H1 (cell line): ENCODE data around the gene CDC14B. TPM values are rescaled to one million over a fixed set of nuclear protein-coding genes. Genes with fewer than 3 reads are reported as not detected.
A peak's percentile ranks its signal among the peaks of the same experiment; 100 is the strongest.

Experiments
- CTCF ChIA-PET: fragments of 300-600 bp; sonication (Branson Sonifier 250); formaldehyde crosslinking; loops from one replicate; lab custom pipeline; 2021; ENCODE audit not compliant: partially characterized antibody; lab: Charles Lee
- POLR2A ChIA-PET: fragments of 300-600 bp; sonication (Branson Sonifier 250); formaldehyde crosslinking; loops from one replicate; lab custom pipeline; 2021; ENCODE audit warnings: inconsistent platforms; ENCODE audit not compliant: partially characterized antibody; lab: Charles Lee
- DNase-seq, 2 experiments: peaks; one replicate each; pipeline versions ENCODE4 v3.0.0 to v3.0.0-alpha.2; 2010 to 2022; ENCODE audit warnings: low spot score in 2 of 2, low read depth in 1 of 2, mixed read lengths in 1 of 2
- FAIRE-seq: peaks from 2 replicates; lab custom pipeline; 2011; peaks lifted over from hg19 to GRCh38; lab: Jason Lieb, UNC
- H2AFZ ChIP-seq: 2 replicates; pipeline ENCODE4 v1.8.1; 2012; ENCODE audit warnings: low read length, inconsistent platforms
- H2AK5ac ChIP-seq: 2 replicates; pipeline ENCODE4 v1.6.1; 2013; ENCODE audit warnings: low read depth, low read length
- H2BK120ac ChIP-seq: replicated peaks from 2 replicates; pipeline ENCODE3; 2013; ENCODE audit warnings: low read depth, low read length, inconsistent platforms
- H2BK12ac ChIP-seq: 2 replicates; pipeline ENCODE4 v1.6.1; 2013; ENCODE audit warnings: low read depth, low read length
- H2BK15ac ChIP-seq: 2 replicates; pipeline ENCODE4 v1.6.1; 2013; ENCODE audit warnings: low read length
- H2BK20ac ChIP-seq: 2 replicates; pipeline ENCODE4 v1.6.1; 2013; ENCODE audit warnings: low read length
- H2BK5ac ChIP-seq: 2 replicates; pipeline ENCODE4 v1.6.1; 2013; ENCODE audit warnings: low read depth, low read length
- H3K14ac ChIP-seq: 2 replicates; pipeline ENCODE4 v1.6.1; 2013; ENCODE audit warnings: inconsistent platforms; ENCODE audit not compliant: insufficient read length
- H3K18ac ChIP-seq: 2 replicates; pipeline ENCODE4 v1.6.1; 2013; ENCODE audit warnings: low read length; ENCODE audit errors: extremely low read depth
- H3K23ac ChIP-seq: 2 replicates; pipeline ENCODE4 v1.6.1; 2013; ENCODE audit warnings: inconsistent platforms; ENCODE audit not compliant: insufficient read length
- H3K23me2 ChIP-seq: 2 replicates; pipeline ENCODE4 v1.6.1; 2013; ENCODE audit warnings: low read depth, low read length
- H3K27ac ChIP-seq: 2 replicates; pipeline ENCODE4 v1.6.1; 2011; ENCODE audit warnings: low read depth, low read length, inconsistent platforms
- H3K27me3 ChIP-seq, 4 experiments: replicated peaks in 1 of 4; 1 replicate in 1 of 4; 2 replicates in 3 of 4; pipeline versions ENCODE4 v1.6.1 to v1.8.1; 2011 to 2013; ENCODE audit warnings: low read length in 3 of 4, mild to moderate bottlenecking in 3 of 4, inconsistent platforms in 2 of 4, mixed read lengths in 2 of 4, moderate library complexity in 1 of 4; ENCODE audit not compliant: control insufficient read depth in 3 of 4, insufficient read depth in 3 of 4; ENCODE audit errors: extremely low read depth in 1 of 4
- H3K36me3 ChIP-seq, 4 experiments: 2 replicates each; pipeline versions ENCODE4 v1.6.1 to v1.8.1; 2011 to 2013; ENCODE audit warnings: mild to moderate bottlenecking in 4 of 4, low read length in 3 of 4, moderate library complexity in 2 of 4, control low read depth in 1 of 4, inconsistent platforms in 1 of 4; ENCODE audit not compliant: insufficient read depth in 4 of 4, control insufficient read depth in 2 of 4
- H3K4ac ChIP-seq: replicated peaks from 2 replicates; pipeline ENCODE3; 2013; ENCODE audit warnings: low read length, low read depth, mixed read lengths, inconsistent platforms; ENCODE audit not compliant: insufficient read length
- H3K4me1 ChIP-seq, 4 experiments: replicated peaks in 1 of 4; 1 replicate in 1 of 4; 2 replicates in 3 of 4; pipeline versions ENCODE4 v1.6.1 to v1.8.1; 2011 to 2013; ENCODE audit warnings: low read length in 3 of 4, inconsistent platforms in 2 of 4, mixed read lengths in 1 of 4; ENCODE audit not compliant: insufficient read depth in 4 of 4, control insufficient read depth in 3 of 4
- H3K4me2 ChIP-seq, 2 experiments: 2 replicates each; pipeline versions ENCODE4 v1.6.1 to v1.8.1; 2011 to 2013; ENCODE audit warnings: low read depth in 2 of 2, low read length in 2 of 2, control low read depth in 1 of 2, inconsistent platforms in 1 of 2, mild to moderate bottlenecking in 1 of 2; ENCODE audit not compliant: insufficient read depth in 1 of 2
- H3K4me3 ChIP-seq, 4 experiments: fragments of 200-600, 300-600 bp in 1 of 4; sonication (generic), shearing (Covaris generic), sonication (Bioruptor Twin) in 1 of 4; 2 replicates each; pipeline versions ENCODE4 v1.5.1 to v1.8.1; 2011 to 2016; ENCODE audit warnings: low read length in 4 of 4, low read depth in 3 of 4, control low read depth in 2 of 4, inconsistent platforms in 2 of 4, mild to moderate bottlenecking in 2 of 4, mixed read lengths in 1 of 4, moderate library complexity in 1 of 4; ENCODE audit not compliant: insufficient read depth in 2 of 4; ENCODE audit errors: extremely low read depth in 1 of 4
- H3K56ac ChIP-seq: replicated peaks from 2 replicates; pipeline ENCODE3; 2013; ENCODE audit warnings: low read depth, mild to moderate bottlenecking, mixed read lengths, low read length, inconsistent platforms; ENCODE audit not compliant: insufficient read length
- H3K79me1 ChIP-seq: 2 replicates; pipeline ENCODE4 v1.6.1; 2013; ENCODE audit warnings: low read depth, low read length, control low read depth
- H3K79me2 ChIP-seq, 2 experiments: 2 replicates each; pipeline versions ENCODE4 v1.6.1 to v1.8.1; 2012 to 2013; ENCODE audit warnings: low read length in 2 of 2, mild to moderate bottlenecking in 2 of 2, inconsistent platforms in 1 of 2; ENCODE audit not compliant: insufficient read depth in 2 of 2, control insufficient read depth in 1 of 2
- H3K9ac ChIP-seq, 4 experiments: replicated peaks in 1 of 4; 1 replicate in 1 of 4; 2 replicates in 3 of 4; pipeline versions ENCODE4 v1.6.1 to v1.8.1; 2011 to 2013; ENCODE audit warnings: low read depth in 3 of 4, low read length in 3 of 4, control low read depth in 2 of 4, mild to moderate bottlenecking in 2 of 4, moderate library complexity in 2 of 4, inconsistent platforms in 1 of 4; ENCODE audit errors: extremely low read depth in 1 of 4
- H3K9me3 ChIP-seq, 2 experiments: 2 replicates each; pipeline versions ENCODE4 v1.6.1 to v1.8.1; 2012 to 2013; ENCODE audit warnings: mild to moderate bottlenecking in 2 of 2, moderate library complexity in 2 of 2, control low read depth in 1 of 2, inconsistent platforms in 1 of 2, low read depth in 1 of 2, low read length in 1 of 2, mixed read lengths in 1 of 2; ENCODE audit not compliant: insufficient read depth in 2 of 2
- H4K20me1 ChIP-seq, 2 experiments: replicated peaks in 1 of 2; 2 replicates each; pipeline versions ENCODE3 to v1.8.1; 2011 to 2013; ENCODE audit warnings: inconsistent platforms in 2 of 2, low read length in 2 of 2, mild to moderate bottlenecking in 1 of 2; ENCODE audit not compliant: insufficient read depth in 2 of 2, control insufficient read depth in 1 of 2
- H4K5ac ChIP-seq: 2 replicates; pipeline ENCODE4 v1.6.1; 2013; ENCODE audit warnings: low read length, low read depth, mixed read lengths, inconsistent platforms; ENCODE audit not compliant: insufficient read length
- H4K8ac ChIP-seq: 2 replicates; pipeline ENCODE4 v1.8.0; 2013; ENCODE audit warnings: mild to moderate bottlenecking, moderate library complexity, low read length, inconsistent platforms; ENCODE audit not compliant: insufficient read depth; ENCODE audit errors: extremely low read depth
- H4K91ac ChIP-seq: replicated peaks from 2 replicates; pipeline ENCODE3; 2013; ENCODE audit warnings: low read length, mixed read lengths, inconsistent platforms; ENCODE audit not compliant: insufficient read length
- ATF3 ChIP-seq: IDR thresholded peaks from 2 replicates; pipeline ENCODE4 v1.6.1; 2011; ENCODE audit warnings: low read depth, mild to moderate bottlenecking, low read length; ENCODE audit not compliant: insufficient read depth
- BCL11A ChIP-seq, 2 experiments: IDR thresholded peaks; one replicate each; pipeline ENCODE4 v1.6.1; 2011; ENCODE audit warnings: low read depth in 2 of 2, low read length in 2 of 2, mild to moderate bottlenecking in 2 of 2
- CTBP2 ChIP-seq: IDR thresholded peaks from 2 replicates; pipeline ENCODE4 v1.7.0; 2011; ENCODE audit warnings: borderline replicate concordance, mild to moderate bottlenecking, moderate library complexity, mixed read lengths, low read length; ENCODE audit not compliant: insufficient read depth, insufficient read length
- CTCF ChIP-seq, 3 experiments: IDR thresholded peaks; 1 replicate in 2 of 3; 2 replicates in 1 of 3; pipeline versions ENCODE4 v1.5.1 to v1.6.1; 2011; ENCODE audit warnings: low read length in 3 of 3, mild to moderate bottlenecking in 3 of 3, inconsistent platforms in 2 of 3, low read depth in 1 of 3, moderate library complexity in 1 of 3; ENCODE audit not compliant: insufficient read depth in 1 of 3; ENCODE audit errors: control extremely low read depth in 1 of 3
- EGR1 ChIP-seq: IDR thresholded peaks from 2 replicates; pipeline ENCODE4 v1.6.1; 2011; ENCODE audit warnings: low read depth, low read length, borderline replicate concordance
- KDM4A ChIP-seq: IDR thresholded peaks from one replicate; pipeline ENCODE4 v1.7.1; 2012; ENCODE audit warnings: low read depth, mild to moderate bottlenecking, moderate library complexity, low read length, inconsistent platforms; ENCODE audit not compliant: severe bottlenecking
- RBBP5 ChIP-seq: IDR thresholded peaks from 2 replicates; pipeline ENCODE4 v1.7.1; 2012; ENCODE audit warnings: low read depth, mild to moderate bottlenecking, inconsistent platforms, low read length, moderate library complexity, borderline replicate concordance
- SIX5 ChIP-seq: IDR thresholded peaks from 2 replicates; pipeline ENCODE4 v1.6.1; 2011; ENCODE audit warnings: mild to moderate bottlenecking, low read depth, low read length
- SP4 ChIP-seq: IDR thresholded peaks from 2 replicates; pipeline ENCODE4 v1.6.1; 2012; ENCODE audit warnings: low read length, inconsistent platforms
- TAF7 ChIP-seq: optimal IDR thresholded peaks from 2 replicates; pipeline ENCODE3; 2011; ENCODE audit warnings: low read depth, mild to moderate bottlenecking, inconsistent platforms, low read length, moderate library complexity, borderline replicate concordance
- TCF12 ChIP-seq: IDR thresholded peaks from 2 replicates; pipeline ENCODE4 v1.6.1; 2011; ENCODE audit warnings: low read depth, mild to moderate bottlenecking, low read length
- WGBS, 2 experiments: shearing (Covaris generic) in 1 of 2; methylation state at CpG; one replicate each; pipeline versions ENCODE4 v1.1.6 to v1.1.7; 2013 to 2015; ENCODE audit warnings: low lambda C conversion rate in 2 of 2, mixed read lengths in 2 of 2, inconsistent platforms in 1 of 2, low coverage in 1 of 2, missing lambda C conversion rate in 1 of 2; ENCODE audit not compliant: insufficient replicate concordance in 2 of 2, insufficient coverage in 1 of 2, insufficient read length in 1 of 2; ENCODE audit errors: extremely low coverage in 1 of 2, missing lambda C conversion rate in 1 of 2; 5-methylcytosine and 5-hydroxymethylcytosine counted together
- polyA plus RNA-seq, 7 experiments: library from polyadenylated mRNA; depleted of rRNA in 3 of 7; stranded (reverse) in 5 of 7; unstranded in 2 of 7; fragments of >200 nt in 5 of 7; fragments of 200-250 nt in 2 of 7; gene quantifications; 1 replicate in 5 of 7; 2 replicates in 1 of 7; 4 replicates in 1 of 7; pipeline versions ENCODE4 v1.2.1 to v1.2.3, GENCODE V29; 2011 to 2013; ENCODE audit warnings: missing spikeins in 2 of 7, mixed read lengths in 2 of 7
- total RNA-seq: library from RNA; stranded (reverse); fragmentation: NEBNext Ultra II Directional; extraction: Animal tissue kit (Norgen Biotek cat#: 25700); gene quantifications from 2 replicates; pipeline ENCODE4 v1.2.1, GENCODE V29; 2021

Gene CDC14B
- total and polyA plus RNA-seq, 2 of the 8 experiments (the other 6 are each of a cell fraction or from before 2014, with no cell fraction given): 17.2 to 44.6 TPM

GRCh38 chr9:96497117-96497399 is 122.6 kb downstream of the CDC14B start:
- H3K9ac ChIP-seq: no peak overlapping the region
- H3K56ac ChIP-seq: no peak overlapping the region
- H3K9me3 ChIP-seq: no peaks in the 10 kb centered on the region
- no peak overlapping the region for H3K4me2 ChIP-seq
- no peak overlapping the region for H3K18ac ChIP-seq
- H2BK120ac ChIP-seq: no peak overlapping the region
- H3K4ac ChIP-seq: no peak overlapping the region
- no peak overlapping the region for H2BK20ac ChIP-seq
- no peaks in the 10 kb centered on the region; a peak in 2 of 8 replicates for H3K36me3 ChIP-seq
- no peak for FAIRE-seq
- ChIA-PET POLR2A (no interaction called here), CTCF (interaction anchor here (1.0 to 1.6 kb wide), 4 partner anchors 8 to 170 kb away, joined by 3 to 5 read pairs (median 3); no protein-coding TSS in a partner anchor)
- H4K20me1 ChIP-seq: no peaks in the 10 kb centered on the region
- no peak overlapping the region for H2AFZ ChIP-seq
- H2BK5ac ChIP-seq: peak overlapping the region; percentile 35; the same call in 1 of the 2 replicates
- no peak overlapping the region for H2AK5ac ChIP-seq
- WGBS, 2 experiments: 95% methylated on average over 14 of the region's 17 CpGs; no CpG with 5 or more reads in 1 of the 2 experiments
- H2BK15ac ChIP-seq: no peak overlapping the region
- H3K27me3 ChIP-seq: no peaks in the 10 kb centered on the region
- no peak overlapping the region for H4K91ac ChIP-seq
- H4K5ac ChIP-seq: no peak overlapping the region
- no peak overlapping the region for H4K8ac ChIP-seq
- no peak for DNase-seq
- no peak overlapping the region for H2BK12ac ChIP-seq
- H3K79me1 ChIP-seq: no peaks in the 10 kb centered on the region; the same call in 1 of the 2 replicates
- no peak overlapping the region for H3K14ac ChIP-seq
- no peak overlapping the region for H3K4me3 ChIP-seq
- H3K27ac ChIP-seq: no peak overlapping the region
- H3K23me2 ChIP-seq: no peaks in the 10 kb centered on the region
- peaks cover 0 to 8% (median 0%) of the 10 kb centered on the region in 4 experiments; a peak in 2 of 7 replicates for H3K4me1 ChIP-seq
- no peaks in the 10 kb centered on the region for H3K79me2 ChIP-seq
- H3K23ac ChIP-seq: no peak overlapping the region
- TF ChIP-seq BCL11A (IDR thresholded peaks at IDR 0.05; ENCODE audit: low read depth in 2 of 2, low read length in 2 of 2) (no peak), KDM4A (no peak), CTCF (IDR thresholded peaks at IDR 0.05; ENCODE audit: control extremely low read depth in 1 of 3, insufficient read depth in 1 of 3, low read depth in 1 of 3, low read length in 3 of 3) (no peak), SP4 (no peak), TCF12 (no peak), TAF7 (no peak), RBBP5 (no peak), CTBP2 (no peak), SIX5 (no peak), EGR1 (no peak), ATF3 (no peak)
